ENCODE measurements around the gene ZNF74.

The ZNF74 gene

GRCh38 chr22:20433191-20433590 is 39.2 kb downstream of the ZNF74 start:
- no peak for DNase-seq (ENCODE audit: low spot score)

- no peak for DNase-seq (ENCODE audit: low spot score)
Observed at GRCh38 chr22:20433686-20434241, 39.8 kb downstream of the ZNF74 start.

DNA sequence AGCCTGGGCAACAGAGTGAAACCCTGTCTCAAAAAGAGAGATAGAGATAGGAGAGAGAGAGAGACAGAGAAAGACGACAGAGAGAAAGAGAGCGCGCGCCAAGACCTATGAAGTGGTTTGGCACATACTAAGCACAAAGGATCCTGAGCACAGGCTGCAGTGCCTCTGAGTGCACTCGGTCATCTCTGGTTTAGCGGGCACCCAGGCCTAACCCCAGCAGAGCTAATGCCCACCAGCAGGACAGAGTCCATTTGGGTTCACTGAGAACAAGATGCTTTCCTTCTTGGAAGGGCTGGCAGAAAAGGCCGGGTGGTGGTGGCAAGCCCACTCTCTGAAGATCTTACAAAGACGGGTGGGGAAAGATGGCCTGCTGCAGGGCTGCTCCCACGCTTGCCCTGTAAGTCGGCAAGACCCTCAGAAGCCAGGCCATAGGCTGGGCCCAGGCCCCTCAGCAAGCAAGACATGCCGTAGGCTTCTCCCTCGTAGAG is 40.4 kb downstream of the ZNF74 start:
- no peak for DNase-seq (ENCODE audit: low spot score)

DNA sequence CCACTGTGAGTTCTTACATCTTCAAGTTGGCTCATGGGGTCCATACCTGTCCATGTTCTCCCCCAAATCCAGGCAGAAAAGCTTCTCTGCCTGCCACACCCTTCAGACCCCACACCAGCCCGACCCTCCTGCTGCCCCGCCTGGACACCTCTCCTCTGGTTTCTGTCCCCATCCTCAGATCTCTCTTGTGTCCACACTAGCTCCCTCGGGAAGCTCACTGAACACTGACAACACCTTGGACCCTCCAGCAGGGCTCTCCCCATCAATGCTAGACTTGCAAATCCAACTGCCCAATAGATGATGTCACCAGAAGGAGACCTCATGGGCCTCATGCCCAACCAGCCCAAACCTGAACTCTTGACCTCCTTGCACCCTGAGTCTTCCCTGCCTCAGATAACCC is 40.8 kb downstream of the ZNF74 start:
- DNase-seq (ENCODE audit: low spot score), result no peak

DNA sequence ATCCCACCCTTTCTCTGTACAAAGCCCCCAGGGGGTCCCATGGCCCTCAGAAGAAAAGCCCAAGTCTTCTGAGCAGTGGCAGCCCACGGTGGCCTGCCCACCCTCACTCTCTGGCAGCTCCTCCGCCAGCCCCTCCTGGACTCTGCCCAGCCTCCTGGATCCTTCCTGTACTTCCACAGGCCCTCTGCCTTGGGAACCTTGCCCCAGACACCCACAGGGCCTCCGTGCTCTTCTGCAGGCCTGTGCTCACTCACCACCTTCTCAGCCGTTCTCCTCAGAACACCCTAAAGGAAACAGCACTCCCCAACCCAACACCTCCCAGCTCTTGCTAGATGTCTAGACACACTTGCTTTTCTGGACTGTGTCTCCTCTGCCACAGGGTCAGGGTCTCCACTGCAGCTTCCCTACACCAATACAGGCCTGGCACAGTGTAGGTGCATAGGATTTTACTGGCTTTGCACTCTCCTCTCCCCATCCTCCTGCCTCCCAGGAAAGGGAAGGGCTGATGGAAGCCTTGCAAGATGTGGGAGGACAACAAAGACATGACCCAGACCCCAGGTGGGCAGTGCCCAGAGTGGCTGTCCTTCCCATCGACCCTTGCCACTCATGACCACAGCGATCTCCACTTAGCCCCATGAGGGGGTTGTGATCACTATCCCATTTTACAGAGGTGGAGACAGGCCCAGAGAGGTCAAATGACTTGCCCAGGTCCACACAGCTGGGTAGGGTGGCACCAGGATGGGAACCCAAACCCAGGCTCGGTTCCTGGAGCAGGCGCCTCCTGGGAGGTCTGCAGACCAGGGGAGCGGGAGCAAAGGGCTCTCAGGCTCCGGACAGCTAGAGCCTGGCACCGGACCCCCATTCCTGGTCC is 41.7 kb downstream of the ZNF74 start:
- no peak for DNase-seq (ENCODE audit: low spot score)

DNA sequence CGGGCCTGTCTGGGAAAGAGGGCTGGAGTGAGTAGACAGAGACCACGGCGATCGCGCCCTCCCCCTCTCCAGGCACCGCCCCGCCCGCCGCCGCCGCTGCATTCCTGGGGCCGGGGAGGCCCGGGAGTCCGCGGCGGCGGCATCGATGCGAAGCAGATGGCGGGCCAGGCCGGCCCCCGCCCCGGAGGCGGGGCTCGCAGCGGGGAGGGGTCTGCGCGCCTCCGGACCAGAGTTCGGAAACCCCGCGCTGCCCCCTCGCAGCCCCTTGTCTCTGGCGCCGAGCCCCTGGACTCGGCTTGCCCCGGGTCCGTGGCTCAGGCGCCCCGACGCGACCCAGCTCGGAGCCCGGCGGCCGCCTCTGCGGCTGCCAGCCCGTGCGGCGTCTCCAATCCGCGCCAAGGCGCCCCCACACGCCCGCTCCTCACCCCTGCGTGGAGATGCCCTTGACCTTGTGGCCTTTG is 42.4 kb downstream of the ZNF74 start:
- DNase-seq (ENCODE audit: low spot score), result peak; percentile 72

GRCh38 chr22:20436768-20437612 is 43.0 kb downstream of the ZNF74 start:
- DNase-seq (ENCODE audit: low spot score), result peak; percentile 68

- peak; percentile 68 for DNase-seq (ENCODE audit: low spot score)
Observed at GRCh38 chr22:20437613-20438426, 43.9 kb downstream of the ZNF74 start, which contains the start of gene SCARF2. Gene SCARF2, minus strand, starts transcription at chr22:20437825. Its CDS starts 71 bp downstream, at chr22:20437754.

- no peak for DNase-seq (ENCODE audit: low spot score)
Observed at GRCh38 chr22:20438427-20438677, 44.4 kb downstream of the ZNF74 start.

GRCh38 chr22:20438678-20439492 is 44.9 kb downstream of the ZNF74 start:
- DNase-seq (ENCODE audit: low spot score), result peak; percentile 83

GRCh38 chr22:20439556-20439927 is 45.6 kb downstream of the ZNF74 start:
- DNase-seq (ENCODE audit: low spot score), result no peak

DNA sequence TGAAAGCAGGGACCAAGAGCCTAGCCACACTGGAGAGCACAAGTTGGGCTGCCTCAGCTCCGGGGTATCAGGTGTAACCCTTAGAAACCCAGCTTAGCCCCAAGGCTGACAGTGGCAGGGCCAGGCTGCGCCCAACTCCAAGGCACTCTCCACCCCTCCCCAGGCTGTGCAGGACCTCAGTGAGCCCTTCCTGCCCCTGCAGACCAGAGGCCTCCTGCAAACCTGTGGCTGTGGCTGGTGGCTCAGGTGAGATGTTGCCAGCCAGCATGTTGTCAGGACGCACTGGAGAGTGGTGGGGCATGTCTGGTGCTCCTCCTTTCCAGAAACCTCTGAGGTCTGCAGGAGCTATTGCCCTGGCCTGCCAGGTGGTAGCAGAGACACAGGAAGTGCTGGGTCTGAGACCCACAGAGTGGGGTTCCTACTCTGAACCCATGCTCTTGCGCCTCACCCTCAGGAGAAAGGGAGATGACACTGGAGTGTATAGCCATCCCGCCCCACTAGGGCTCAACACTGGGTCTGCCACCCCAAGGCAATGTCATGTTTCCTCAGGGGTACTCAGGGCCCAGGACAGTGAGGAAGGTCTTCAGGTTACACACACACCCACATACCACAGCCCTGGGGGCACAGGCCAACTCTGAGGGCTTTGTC is 46.1 kb downstream of the ZNF74 start:
- DNase-seq (ENCODE audit: low spot score), result no peak

DNA sequence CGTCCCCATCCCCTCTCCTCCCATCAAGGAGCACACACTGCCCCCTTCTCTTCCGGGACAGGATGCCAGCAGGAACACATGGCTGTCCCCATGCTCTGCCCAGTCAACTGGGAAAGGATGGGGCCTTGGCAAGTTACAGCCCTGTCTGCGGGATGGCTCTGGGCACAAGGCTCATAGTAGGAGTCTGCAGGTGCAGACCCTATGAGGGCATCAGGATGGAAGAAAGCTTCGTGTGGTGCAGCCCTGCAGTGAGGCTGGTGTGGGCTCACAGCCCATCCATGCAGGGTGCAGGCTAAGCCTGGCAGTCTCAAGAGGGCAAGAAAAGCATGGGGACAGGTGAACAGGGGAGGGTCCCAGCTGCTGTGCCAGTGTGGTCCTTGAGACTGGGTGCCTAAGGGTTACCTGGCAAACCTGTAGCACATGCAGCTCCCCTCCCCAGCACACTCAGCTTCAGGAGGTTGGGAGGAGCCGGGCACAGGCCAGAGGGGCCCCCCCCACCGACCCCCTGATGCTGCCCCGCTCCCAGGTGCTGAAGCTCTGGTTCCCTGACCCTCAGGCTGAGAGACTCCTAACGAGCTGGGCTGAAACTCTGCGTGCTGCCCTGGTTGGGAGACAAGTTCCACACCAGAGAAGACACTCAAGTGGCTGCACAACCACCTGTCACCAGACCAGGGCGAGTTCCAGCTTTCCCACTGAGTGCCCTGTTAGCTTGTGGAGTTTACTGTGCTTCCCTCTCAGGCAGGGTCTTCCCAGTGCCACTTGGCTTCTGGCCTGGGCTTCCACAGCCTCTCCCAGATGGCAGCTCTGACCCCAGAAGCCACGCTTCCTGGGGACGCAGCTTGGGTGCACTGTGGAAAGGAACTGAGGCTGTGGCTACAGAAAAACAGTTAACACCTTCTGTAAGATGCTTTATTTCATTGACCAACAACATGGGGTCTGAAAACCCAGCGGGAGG is 47.0 kb downstream of the ZNF74 start:
- DNase-seq (ENCODE audit: low spot score), result no peak

- no peak for DNase-seq (ENCODE audit: low spot score)
Observed at GRCh38 chr22:20441631-20442484, 47.9 kb downstream of the ZNF74 start.

GRCh38 chr22:20442485-20443284 is 48.7 kb downstream of the ZNF74 start:
- DNase-seq (ENCODE audit: low spot score), result no peak

DNA sequence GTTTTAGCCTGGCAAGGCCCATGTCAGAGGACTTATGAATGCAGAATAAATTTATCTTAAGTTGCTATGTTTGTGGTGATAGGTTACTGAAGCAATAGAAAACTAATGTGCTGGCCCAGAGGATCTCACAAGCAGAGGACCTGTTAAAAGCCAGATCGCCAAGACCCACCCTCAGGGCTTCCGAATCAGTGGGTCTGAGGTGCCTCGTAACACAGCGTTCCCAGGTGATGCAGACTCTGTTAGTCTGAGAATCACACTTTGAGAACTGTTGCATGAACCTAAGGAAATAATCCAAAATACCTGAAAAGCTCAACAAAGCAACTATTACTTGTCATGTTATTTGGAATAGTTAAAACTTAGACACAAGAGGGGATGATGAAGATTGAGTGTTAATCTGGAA is 50.4 kb downstream of the ZNF74 start:
- no peak for DNase-seq (ENCODE audit: low spot score)

DNA sequence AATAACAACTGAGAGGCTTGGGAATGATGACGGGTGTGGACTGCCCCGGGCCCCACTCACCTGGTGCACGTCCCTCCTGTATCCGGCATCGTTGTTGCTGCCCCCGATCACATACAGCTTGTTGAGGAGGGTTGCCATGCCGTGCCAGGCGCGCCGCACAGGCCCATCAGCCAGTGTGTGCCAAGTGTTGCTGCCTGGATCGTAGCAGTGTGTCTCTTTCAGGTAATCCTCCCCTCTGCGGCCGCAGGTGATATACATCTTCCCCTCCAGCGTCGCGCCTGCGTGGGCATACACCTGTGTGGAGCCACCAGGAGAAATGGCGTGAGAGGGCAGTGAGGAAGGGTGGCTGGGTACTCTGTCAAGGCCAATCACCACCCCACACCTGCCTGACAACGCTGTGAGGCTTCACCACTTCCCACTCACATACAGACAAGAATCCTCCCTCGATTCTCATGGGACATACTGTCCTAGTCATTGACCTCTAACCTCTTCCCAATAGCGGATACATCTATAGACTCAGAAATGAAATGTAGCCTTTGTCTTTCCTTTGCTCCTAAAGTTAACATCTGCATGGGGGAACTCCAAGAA is 52.5 kb downstream of the ZNF74 start:
- DNase-seq (ENCODE audit: low spot score), result no peak

All from HuH-7.5 (cell line).